Omental fat pad (tissue), 4 donors: ENCODE data around the gene UBAC1. TPM values are rescaled to one million over a fixed set of nuclear protein-coding genes. Genes with fewer than 3 reads are reported as not detected.
"Not testable (repeated sequence)": the region's sequence is repeated elsewhere in the genome, so short reads cannot be mapped to it uniquely, and the experiment has no call there.

ENCODE experiments used
- ATAC-seq: fragments of 150-250 bp; one replicate; pipeline ENCODE4 v1.9.1; 2016; ENCODE audit warnings: mild to moderate bottlenecking, moderate library complexity; ENCODE audit not compliant: low FRiP score
- DNase-seq: peaks from one replicate; pipeline ENCODE4 v3.0.0-alpha.2; 2019; ENCODE audit warnings: low spot score
- total RNA-seq, 4 donors: library from RNA; depleted of rRNA; stranded (reverse); fragments of >200 nt; gene quantifications; one replicate each; pipeline ENCODE4 v1.1.0, GENCODE V29; 2016
- TF ChIP-seq, protein P1 (sequence below), 3 donors: fragments of 450-650 bp; IDR thresholded peaks; one replicate each; pipeline ENCODE4 v1.5.1; 2016 to 2017; ENCODE audit warnings: antibody characterized with exemption in 3 of 3, mild to moderate bottlenecking in 3 of 3, moderate library complexity in 2 of 3

The UBAC1 gene
- total RNA-seq, 4 donors from 2014 or later = 28.4 to 56.7 (median 34.6) TPM

DNA sequence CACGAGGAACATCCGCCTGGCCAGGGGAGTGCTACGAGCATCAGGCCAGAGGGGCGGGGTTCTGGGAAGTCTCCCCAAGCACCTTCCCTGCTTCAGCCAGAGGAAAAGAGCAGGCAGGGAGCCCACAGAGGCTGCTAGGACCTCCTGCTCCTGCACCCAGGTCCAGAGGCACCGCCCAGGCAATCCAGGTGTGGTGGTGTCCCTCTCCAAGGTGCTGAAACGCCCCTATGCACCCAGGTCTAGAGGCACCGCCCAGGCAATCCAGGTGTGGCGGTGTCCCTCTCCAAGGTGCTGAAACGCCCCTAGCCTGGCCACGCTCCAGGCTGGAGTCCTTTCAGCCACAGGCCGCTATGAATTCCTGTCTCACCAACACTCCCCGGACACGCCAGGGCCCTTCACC is 10.7 kb upstream of the UBAC1 start:
- ATAC-seq = no peak
- TF ChIP-seq, protein P1, sequence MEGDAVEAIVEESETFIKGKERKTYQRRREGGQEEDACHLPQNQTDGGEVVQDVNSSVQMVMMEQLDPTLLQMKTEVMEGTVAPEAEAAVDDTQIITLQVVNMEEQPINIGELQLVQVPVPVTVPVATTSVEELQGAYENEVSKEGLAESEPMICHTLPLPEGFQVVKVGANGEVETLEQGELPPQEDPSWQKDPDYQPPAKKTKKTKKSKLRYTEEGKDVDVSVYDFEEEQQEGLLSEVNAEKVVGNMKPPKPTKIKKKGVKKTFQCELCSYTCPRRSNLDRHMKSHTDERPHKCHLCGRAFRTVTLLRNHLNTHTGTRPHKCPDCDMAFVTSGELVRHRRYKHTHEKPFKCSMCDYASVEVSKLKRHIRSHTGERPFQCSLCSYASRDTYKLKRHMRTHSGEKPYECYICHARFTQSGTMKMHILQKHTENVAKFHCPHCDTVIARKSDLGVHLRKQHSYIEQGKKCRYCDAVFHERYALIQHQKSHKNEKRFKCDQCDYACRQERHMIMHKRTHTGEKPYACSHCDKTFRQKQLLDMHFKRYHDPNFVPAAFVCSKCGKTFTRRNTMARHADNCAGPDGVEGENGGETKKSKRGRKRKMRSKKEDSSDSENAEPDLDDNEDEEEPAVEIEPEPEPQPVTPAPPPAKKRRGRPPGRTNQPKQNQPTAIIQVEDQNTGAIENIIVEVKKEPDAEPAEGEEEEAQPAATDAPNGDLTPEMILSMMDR (IDR thresholded peaks at IDR 0.05) = no peak
- DNase-seq = no peak

- ATAC-seq (no peak), DNase-seq (no peak)
- TF ChIP-seq, protein P1 (IDR thresholded peaks at IDR 0.05) = no peak
Observed at GRCh38 chr9:135971111-135971766, 10.1 kb upstream of the UBAC1 start.

DNA sequence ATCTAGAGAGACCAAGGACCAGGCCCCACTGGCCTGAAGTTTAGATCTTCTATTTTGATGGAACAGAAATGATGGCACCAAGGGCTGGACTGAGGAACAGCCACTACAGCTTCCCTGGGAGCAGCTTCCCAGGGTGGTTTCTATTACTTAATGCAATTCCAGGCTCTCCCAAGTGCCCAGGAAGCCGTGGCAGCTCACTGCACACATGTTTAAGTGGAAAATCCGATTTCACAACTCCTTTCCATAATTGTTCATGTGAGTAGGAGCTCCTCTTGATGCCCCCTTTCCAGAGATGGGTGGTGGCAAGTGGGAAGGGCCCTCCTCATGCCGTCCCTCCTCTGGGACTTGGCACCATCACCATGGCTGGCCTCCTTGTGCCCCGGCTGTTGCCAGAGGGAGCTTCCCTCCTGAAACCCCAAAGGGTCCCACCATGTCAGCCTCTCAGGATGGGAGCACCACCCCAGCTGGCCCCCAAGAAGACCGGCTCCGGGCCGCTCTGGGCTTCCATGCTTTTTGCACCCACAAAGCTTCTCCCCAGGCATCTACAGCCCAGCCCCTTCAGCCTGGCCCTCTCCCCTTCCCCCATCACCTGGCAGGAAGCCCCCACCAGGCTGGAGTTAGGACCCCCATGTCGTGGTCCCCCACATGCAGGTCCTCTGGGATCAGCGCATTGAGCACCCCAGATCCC is 9.1 kb upstream of the UBAC1 start:
- DNase-seq = no peak
- TF ChIP-seq, protein P1 (IDR thresholded peaks at IDR 0.05) = no peak
- no peak for ATAC-seq

DNA sequence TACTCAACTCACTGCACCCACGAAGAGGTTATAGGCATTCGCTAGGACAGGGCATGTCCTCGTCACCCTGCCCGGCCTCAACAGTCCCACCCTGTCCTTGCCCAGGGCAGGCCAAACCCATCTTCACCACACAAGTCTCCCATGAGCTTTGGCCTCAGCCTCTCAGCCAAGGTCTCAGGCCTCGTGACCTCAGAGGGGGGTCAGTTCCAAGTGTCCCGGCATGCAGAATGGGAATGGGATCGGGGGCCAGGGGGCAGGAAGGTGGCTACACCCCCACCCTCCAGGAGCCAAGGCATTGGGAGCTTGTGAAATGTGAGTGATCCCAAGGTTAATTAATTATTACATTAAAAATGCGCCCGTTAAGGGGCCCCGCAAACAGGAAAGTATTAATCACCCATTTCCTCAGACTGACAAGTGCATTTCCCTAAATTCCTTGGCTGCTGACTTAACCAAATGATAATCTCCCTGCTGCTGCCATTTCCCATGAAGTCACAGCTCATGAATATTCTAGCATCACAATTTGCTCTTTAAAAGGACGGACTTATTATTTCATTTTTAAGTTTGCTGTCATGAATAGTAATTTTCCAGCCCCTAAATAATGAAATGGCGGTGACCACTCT is 8.0 kb upstream of the UBAC1 start:
- DNase-seq (no peak), ATAC-seq (no peak)
- TF ChIP-seq, protein P1 (IDR thresholded peaks at IDR 0.05) = no peak

GRCh38 chr9:135968601-135969000 is 7.4 kb upstream of the UBAC1 start:
- TF ChIP-seq, protein P1 (IDR thresholded peaks at IDR 0.05) = no peak
- ATAC-seq = no peak
- no peak for DNase-seq

- DNase-seq (no peak), ATAC-seq (no peak)
- TF ChIP-seq, protein P1 (IDR thresholded peaks at IDR 0.05) = no peak
Observed at GRCh38 chr9:135968083-135968476, 6.9 kb upstream of the UBAC1 start.

- ATAC-seq, DNase-seq: not testable (repeated sequence)
Observed at GRCh38 chr9:135966916-135967260, 5.7 kb upstream of the UBAC1 start.
